Heart right ventricle (tissue), 16 donors: ENCODE results near the gene FGFR4. TPM values are rescaled to one million over a fixed set of nuclear protein-coding genes. Genes with fewer than 3 reads are reported as not detected.
A peak's percentile ranks its signal among the peaks of the same experiment; 100 is the strongest.

ENCODE experiments used
- ATAC-seq, 8 donors: fragments of 200-7000 bp; cut with Tn5 transposase; one replicate each; pipeline ENCODE4 v1.9.1; 2020; ENCODE audit warnings: mild to moderate bottlenecking in 8 of 8, moderate library complexity in 8 of 8, moderate number of reproducible peaks in 1 of 8
- DNase-seq, 2 donors: peaks; one replicate each; pipeline ENCODE4 v3.0.0-alpha.2; 2020
- H3K27ac ChIP-seq, 10 donors: fragments of 200-600 bp; sonication (generic) in 2 of 10; one replicate each; pipeline versions ENCODE4 v1.5.0 to v1.8.0; 2020 to 2022; ENCODE audit warnings: mild to moderate bottlenecking in 3 of 10
- H3K27me3 ChIP-seq, 7 donors: fragments of 200-600 bp; one replicate each; pipeline ENCODE4 v1.8.0; 2021 to 2022; ENCODE audit warnings: mild to moderate bottlenecking in 2 of 7
- H3K36me3 ChIP-seq, 9 donors: fragments of 200-600 bp; sonication (generic) in 1 of 9; one replicate each; pipeline versions ENCODE4 v1.5.0 to v1.8.0; 2020 to 2022; ENCODE audit warnings: mild to moderate bottlenecking in 2 of 9
- H3K4me1 ChIP-seq, 9 donors: fragments of 200-600 bp; sonication (generic) in 1 of 9; one replicate each; pipeline versions ENCODE4 v1.5.0 to v1.8.0; 2020 to 2022; ENCODE audit warnings: mild to moderate bottlenecking in 4 of 9
- H3K4me3 ChIP-seq, 10 donors: fragments of 200-600 bp; sonication (generic) in 2 of 10; one replicate each; pipeline versions ENCODE4 v1.5.0 to v1.8.0; 2020 to 2022; ENCODE audit warnings: mild to moderate bottlenecking in 7 of 10, moderate library complexity in 2 of 10
- H3K9me3 ChIP-seq, 11 donors: fragments of 200-600 bp in 10 of 11; sonication (generic) in 2 of 11; one replicate each; pipeline versions ENCODE4 v1.5.0 to v1.8.0; 2013 to 2022; ENCODE audit warnings: mild to moderate bottlenecking in 2 of 11, control low read depth in 1 of 11, moderate library complexity in 1 of 11
- WGBS, 2 donors: extraction: QIAGEN DNeasy Blood & Tissue Kit; methylation state at CpG; one replicate each; pipeline ENCODE4 v1.1.7; 2013; ENCODE audit warnings: inconsistent platforms in 1 of 2; 5-methylcytosine and 5-hydroxymethylcytosine counted together
- intact Hi-C, 10 donors: fragments of 100-400 bp; cut with DNase I; formaldehyde crosslinking; loops; one replicate each; pipeline versions ENCODE4 v1.11.1 to v1.14.2; 2022
- polyA plus RNA-seq, 2 donors: library from polyadenylated mRNA; stranded (reverse); fragments of 200-250 nt; gene quantifications; one replicate each; pipeline ENCODE4 v1.2.3, GENCODE V29; 2013
- total RNA-seq, 10 donors: library from RNA; stranded (reverse); fragmentation: NEBNext Ultra II Directional in 3 of 10; extraction: Animal tissue kit (Norgen Biotek cat#: 25700) in 3 of 10; gene quantifications; one replicate each; pipeline versions ENCODE4 v1.2.1 to v1.2.4, GENCODE V29; 2021 to 2023
- TF ChIP-seq, protein P1 (sequence below), 9 donors: fragments of 200-600 bp; sonication (generic) in 2 of 9; IDR thresholded peaks; one replicate each; pipeline versions ENCODE4 v1.5.0 to v1.8.0; 2021 to 2022; ENCODE audit warnings: antibody characterized with exemption in 9 of 9, mild to moderate bottlenecking in 5 of 9, moderate library complexity in 1 of 9
- donor health status: Arrhythmogenic right ventricular cardiomyopathy.
- donor health status: ischemic (EF 13 %, LVEDD 7.1; RV severe dilation, severe dysfunction).
- donor health status: healthy with polysubstance abuse.
- donor health status: DM: no; HTN: yes; CAD: no.
- donor health status: DM: no; HTN: no; CAD: no.
- donor health status: ischemic (EF 25% LVEDD 6.9; RV normal size, moderate dysfunction).
- donor health status: ischemic (EF 25% LVEDD 5.7; RV mildly dilated, moderate dysfunction).
- donor health status: healthy.
- donor health status: DM: yes; HTN: yes; CAD: no.
- donor health status: Ischemic cardiomyopathy.
- donor health status: ischemic (EF 35%, LVEDD 5.7; RV mildly dilated, moderate dysfunction).
- donor health status: nonischemic (EF 11% LVEDD 7.7; RV severe dilation, severe dysfunction).
- donor health status: DM: yes; HTN: yes; CAD: no.
- donor health status: PGD.
- donor health status: ischemic (EF 29% LVEDD 5.4; RV normal size, mild dysfunction).
- donor health status: nonischemic (EF 23%, LVEDD 6.1; RV moderate dilation, normal function).

The FGFR4 gene
- total and polyA plus RNA-seq, 12 donors: 0.25 to 2.7 (median 0.53) TPM; not detected in 1

DNA sequence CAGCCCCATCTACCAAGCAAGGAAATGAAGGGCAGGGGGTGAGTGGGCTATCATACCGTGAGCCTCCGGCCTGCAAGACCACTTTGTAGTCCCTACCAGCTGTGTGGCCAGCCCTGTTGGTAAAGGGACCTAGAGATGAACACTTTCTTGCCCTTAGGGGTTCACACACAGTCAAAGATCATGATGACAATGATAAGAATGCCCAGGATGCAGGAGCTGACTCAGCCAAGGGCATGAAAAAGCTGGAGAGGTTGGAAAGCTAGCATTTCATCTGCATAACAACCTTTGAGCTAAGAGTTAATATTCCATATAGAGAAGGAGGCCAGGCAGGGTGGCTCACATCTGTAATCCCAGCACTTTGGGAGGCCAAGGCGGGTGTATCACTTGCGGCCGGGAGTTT lies 19.2 kb upstream of the FGFR4 start:
- no peak for DNase-seq

DNA sequence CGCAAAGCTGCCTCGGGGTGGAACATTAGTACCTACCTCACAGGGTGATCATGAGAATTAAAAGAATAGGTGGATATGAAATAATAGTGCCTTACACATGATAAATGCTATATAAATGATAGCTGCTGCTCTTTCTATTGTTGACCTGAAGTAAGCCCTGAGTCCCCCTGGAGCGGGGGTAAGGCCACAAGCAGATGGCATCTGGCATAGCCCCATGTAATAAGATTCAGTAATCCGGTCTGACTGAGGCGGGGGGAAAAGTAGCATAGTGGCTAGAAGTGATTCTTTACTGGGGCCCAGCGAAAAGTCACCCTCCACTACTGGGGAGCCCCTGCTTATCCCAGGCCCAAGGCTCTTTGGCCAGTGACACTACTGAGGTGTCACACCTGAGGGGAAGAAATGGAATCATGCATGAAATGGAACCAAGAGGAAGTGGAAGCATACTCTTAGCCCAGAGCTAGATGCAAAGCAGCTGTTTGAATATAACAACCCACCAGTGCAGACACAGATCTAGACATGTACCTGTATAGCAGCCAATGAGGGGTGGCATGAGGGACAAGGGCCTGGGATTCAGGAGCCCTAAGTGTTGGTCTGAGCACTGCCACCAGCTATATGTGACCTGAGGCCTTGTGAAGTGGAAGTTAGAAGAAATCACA lies 16.1 kb upstream of the FGFR4 start:
- no peak overlapping the region for H3K27ac ChIP-seq
- WGBS, 2 donors: 94 to 96% methylated on average over 6 of the region's 6 CpGs
- peaks cover 0 to 27% (median 0%) of the 10 kb centered on the region in 9 donors for H3K36me3 ChIP-seq
- no peak overlapping the region for H3K4me3 ChIP-seq
- peaks cover 0 to 8% (median 0%) of the 10 kb centered on the region in 9 donors for H3K4me1 ChIP-seq
- no peak for ATAC-seq
- no peaks in the 10 kb centered on the region for H3K27me3 ChIP-seq
- intact Hi-C loops: loop anchor here in 5 of 10 donors (2.0 to 5.0 kb wide), 2 partner anchors 42 kb away; no protein-coding TSS in a partner anchor
- TF ChIP-seq, protein P1, sequence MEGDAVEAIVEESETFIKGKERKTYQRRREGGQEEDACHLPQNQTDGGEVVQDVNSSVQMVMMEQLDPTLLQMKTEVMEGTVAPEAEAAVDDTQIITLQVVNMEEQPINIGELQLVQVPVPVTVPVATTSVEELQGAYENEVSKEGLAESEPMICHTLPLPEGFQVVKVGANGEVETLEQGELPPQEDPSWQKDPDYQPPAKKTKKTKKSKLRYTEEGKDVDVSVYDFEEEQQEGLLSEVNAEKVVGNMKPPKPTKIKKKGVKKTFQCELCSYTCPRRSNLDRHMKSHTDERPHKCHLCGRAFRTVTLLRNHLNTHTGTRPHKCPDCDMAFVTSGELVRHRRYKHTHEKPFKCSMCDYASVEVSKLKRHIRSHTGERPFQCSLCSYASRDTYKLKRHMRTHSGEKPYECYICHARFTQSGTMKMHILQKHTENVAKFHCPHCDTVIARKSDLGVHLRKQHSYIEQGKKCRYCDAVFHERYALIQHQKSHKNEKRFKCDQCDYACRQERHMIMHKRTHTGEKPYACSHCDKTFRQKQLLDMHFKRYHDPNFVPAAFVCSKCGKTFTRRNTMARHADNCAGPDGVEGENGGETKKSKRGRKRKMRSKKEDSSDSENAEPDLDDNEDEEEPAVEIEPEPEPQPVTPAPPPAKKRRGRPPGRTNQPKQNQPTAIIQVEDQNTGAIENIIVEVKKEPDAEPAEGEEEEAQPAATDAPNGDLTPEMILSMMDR (IDR thresholded peaks at IDR 0.05): no peak
- no peak for DNase-seq
- H3K9me3 ChIP-seq: no peaks in the 10 kb centered on the region

More for the DNA sequence above, 19.2 kb upstream of the FGFR4 start:
- peaks cover 0 to 54% (median 9%) of the 10 kb centered on the region in 9 donors for H3K36me3 ChIP-seq
- WGBS, 2 donors: 95 to 96% methylated on average over 5 of the region's 5 CpGs
- TF ChIP-seq, protein P1 (IDR thresholded peaks at IDR 0.05): no peak
- no peaks in the 10 kb centered on the region for H3K9me3 ChIP-seq
- no peak for ATAC-seq
- intact Hi-C loops: no loop called here
- no peaks in the 10 kb centered on the region for H3K27me3 ChIP-seq
- H3K27ac ChIP-seq: no peak overlapping the region
- no peak overlapping the region for H3K4me3 ChIP-seq
- H3K4me1 ChIP-seq: peaks cover 0 to 8% (median 0%) of the 10 kb centered on the region in 9 donors

DNA sequence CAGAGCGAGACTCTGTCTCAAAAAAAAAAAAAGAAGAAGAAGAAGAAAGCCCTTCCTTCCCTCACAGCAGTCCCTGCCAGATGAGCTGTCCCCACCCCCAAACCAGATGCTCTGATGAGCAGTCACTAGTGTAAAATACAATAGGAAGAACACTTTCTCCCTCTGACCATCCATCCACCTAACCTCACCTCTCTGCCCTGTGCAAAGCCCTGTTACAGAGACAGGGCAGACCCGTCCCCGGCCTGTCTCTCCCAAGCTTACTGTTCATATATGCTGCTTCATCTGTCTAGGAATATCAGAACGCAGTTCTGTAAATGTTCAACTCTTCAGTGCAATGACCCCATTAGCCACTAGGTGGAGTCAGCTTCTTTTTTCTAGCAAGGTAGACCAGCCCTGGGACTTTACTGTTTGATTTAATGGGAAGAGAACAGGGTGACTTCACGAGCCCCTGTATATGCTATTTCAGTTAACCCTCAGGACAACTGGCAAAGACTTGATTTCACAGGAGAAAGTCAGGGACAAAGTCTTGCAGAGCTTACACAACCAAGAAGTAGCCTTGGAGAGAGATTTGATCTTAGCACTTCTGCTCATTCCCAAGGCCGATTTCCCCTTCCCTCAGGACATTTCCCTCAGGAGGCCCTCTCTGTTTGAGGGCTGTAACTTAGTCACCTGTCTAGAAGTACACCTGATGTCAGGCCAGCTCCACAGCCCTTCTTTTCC lies 14.9 kb upstream of the FGFR4 start:
- DNase-seq (peak in 1 of 2 donors; percentile 82), ATAC-seq (peak; percentile 49 to 86 (median 81))
- TF ChIP-seq, protein P1 (IDR thresholded peaks at IDR 0.05): peak; percentile 82 to 93 (median 88)
- Histone ChIP-seq H3K4me3 (no peak overlapping the region), H3K4me1 (peaks cover 0 to 8% (median 0%) of the 10 kb centered on the region in 9 donors), H3K36me3 (peaks cover 0 to 17% (median 0%) of the 10 kb centered on the region in 9 donors), H3K27ac (no peak overlapping the region), H3K9me3 (no peaks in the 10 kb centered on the region), H3K27me3 (no peaks in the 10 kb centered on the region)
- intact Hi-C loops: loop anchor here in 8 of 10 donors (1.0 to 5.0 kb wide), 3 partner anchors 40 to 41 kb away; no protein-coding TSS in a partner anchor
- WGBS, 2 donors: 17 to 25% methylated on average over 5 to 6 of the region's 6 CpGs

DNA sequence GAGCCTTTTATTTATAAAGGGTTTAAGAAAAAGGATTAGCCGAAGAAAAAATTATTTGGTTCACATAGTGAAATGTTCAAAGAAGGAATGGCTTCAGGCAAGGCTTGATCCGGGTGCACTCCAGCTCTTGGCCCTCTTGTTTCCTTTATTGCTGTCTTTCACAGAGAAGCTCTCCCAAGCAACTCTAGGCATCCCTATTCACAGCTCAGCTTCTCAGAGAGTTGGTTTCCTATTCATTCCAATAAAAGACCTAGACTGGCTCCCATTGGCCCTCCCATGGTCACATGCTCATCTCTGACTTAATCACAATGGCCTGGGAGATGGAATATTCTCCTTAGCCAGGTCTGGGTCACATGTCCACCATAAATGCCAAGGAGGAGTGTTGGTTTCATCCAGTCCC lies 9.4 kb upstream of the FGFR4 start:
- H3K4me3 ChIP-seq: no peak overlapping the region
- ATAC-seq: no peak

More for the DNA sequence above, 9.4 kb upstream of the FGFR4 start:
- Histone ChIP-seq H3K36me3 (peaks cover 0 to 5% (median 0%) of the 10 kb centered on the region in 9 donors), H3K27me3 (peaks cover 0 to 7% (median 0%) of the 10 kb centered on the region in 7 donors), H3K9me3 (no peaks in the 10 kb centered on the region), H3K27ac (no peak overlapping the region), H3K4me1 (no peaks in the 10 kb centered on the region)
- 92 to 97% methylated on average over 2 of the region's 2 CpGs for WGBS, 2 donors
- no peak for DNase-seq
- TF ChIP-seq, protein P1 (IDR thresholded peaks at IDR 0.05): no peak
- intact Hi-C loops: no loop called here
